NCI-H69 (cell line): ENCODE measurements around the gene CD79B.
A peak's percentile ranks its signal among the peaks of the same experiment; 100 is the strongest.

ENCODE experiments used
- DNase-seq: peaks from one replicate; lab custom pipeline; 2025; lab: John Stamatoyannopoulos, UW

Gene CD79B

DNA sequence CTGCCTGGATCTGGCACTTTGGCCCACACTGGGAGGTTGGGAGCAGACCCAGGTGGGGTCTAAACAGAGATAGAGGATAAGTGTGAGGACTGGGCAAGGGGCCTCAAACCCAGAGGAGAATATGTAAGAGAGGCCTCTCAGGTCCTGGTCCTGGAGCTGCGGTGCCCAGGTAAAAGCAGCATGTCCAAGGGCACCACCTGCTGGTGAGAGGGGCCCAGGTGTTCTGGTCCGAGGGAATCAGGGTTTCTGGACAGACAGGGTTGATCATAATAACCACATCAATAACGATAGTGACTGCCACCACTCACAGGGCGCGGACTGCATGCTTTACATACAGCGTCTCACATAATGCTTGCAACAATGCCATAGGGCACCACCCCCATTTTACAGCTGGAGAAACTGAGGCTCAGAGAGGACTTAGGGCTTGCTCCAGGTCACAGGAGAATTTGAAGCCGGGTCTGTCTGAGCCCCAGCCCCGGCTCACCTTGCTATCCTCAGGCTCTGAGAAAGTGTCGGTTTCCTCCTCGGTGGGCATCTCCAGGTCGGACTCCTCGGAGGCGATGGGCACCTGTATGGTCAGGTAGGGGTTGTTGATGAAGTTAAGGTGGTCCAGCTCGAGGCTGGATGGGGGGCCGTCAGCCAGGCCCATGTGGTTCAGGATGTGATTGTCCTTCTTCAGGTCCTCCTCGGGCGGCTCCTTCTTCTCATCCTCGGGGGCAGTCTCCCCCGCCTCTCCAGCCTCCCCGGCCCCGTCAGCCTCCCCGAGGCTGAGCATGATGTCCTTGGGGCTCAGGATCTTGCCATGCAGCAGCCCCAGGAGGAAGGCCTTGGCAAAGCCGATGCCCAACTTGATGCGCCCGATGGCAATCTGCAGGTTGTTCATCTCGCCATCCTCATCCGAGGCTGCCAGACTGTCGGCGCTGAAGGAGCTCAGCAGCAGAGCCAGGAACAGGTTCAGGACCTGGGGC, 19.1 kb upstream of the CD79B start:
- DNase-seq = peak; percentile 39

DNA sequence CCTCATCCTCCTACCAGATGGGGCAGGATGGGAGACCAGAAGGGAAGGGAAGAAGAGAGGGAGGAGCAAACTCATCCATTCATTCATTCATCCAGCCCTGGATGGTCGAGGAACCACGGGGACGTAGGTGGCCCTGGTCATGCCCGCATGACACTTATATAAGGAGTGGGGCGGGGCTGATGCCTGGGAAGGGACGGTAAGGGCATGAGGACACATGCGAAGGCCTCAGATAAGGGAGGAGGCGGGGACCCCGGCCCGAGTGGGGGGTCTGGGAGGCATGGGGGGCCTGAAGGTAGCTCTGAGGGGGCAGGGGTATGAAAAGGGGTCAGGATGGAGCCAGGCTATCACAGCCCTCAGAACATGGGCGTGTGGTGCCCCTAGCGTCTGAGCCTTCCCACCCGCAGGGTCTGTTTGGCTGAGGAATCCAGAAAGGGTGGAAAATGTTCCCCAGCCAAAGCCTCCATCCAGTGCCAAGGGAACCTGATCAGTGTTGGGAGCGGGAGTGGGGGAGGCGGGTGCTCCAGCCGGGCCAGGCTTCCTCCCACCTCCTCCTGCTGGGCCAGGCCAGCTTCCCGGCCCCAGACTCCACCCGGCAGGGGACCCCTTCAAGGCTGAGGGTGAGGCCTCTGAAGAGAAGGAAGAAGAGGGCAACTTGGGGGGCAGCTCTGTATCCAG, 17.6 kb upstream of the CD79B start:
- no peak for DNase-seq

DNA sequence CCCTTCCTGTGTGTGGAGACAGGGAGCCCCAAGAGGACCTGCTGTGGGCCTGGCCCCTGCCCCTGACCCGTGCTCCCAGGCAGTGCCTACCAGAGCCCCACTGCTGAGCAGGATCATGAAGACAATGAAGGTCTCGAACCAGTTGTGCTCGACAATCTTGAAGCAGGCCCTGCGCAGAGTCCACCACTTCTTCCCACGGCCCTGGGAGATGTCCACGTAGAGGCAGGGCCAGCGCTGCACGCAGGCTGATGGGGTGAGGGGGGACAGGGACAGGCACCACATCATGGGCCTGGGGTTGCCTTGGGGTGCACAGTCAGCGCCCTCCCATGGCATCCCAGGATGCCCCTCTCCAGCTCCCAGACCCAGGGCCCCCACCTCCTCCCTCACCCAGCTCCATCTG, 16.4 kb upstream of the CD79B start:
- no peak for DNase-seq

DNA sequence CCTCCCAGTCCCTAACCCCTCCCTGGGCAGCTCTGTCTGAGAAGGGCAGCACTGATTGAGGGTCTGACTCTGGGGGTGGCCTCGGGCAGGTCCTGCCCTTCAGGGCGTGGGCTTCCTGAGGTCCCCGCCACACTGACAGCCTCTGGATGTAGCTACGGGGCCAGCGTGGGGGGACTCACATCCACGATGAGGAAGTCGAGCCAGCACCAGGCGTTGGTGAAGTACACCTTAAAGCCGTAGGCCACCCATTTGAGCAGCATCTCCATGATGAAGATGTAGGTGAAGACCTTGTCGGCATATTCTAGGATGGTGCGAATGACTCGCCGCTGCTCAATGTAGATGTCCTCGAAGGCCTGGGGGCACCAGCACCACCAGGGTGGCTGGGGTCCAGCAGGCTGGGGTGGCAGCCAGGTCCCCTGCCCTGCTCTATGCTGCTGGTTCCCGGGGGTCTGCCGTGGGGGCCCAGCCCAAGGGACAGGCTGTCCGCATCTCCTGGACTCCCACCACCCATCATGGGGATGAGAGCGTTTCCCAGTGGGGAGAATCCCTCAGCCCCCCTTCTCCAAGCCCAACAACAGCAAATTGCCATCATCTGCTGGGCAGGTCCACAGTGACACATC, 15.7 kb upstream of the CD79B start:
- DNase-seq = no peak

DNA sequence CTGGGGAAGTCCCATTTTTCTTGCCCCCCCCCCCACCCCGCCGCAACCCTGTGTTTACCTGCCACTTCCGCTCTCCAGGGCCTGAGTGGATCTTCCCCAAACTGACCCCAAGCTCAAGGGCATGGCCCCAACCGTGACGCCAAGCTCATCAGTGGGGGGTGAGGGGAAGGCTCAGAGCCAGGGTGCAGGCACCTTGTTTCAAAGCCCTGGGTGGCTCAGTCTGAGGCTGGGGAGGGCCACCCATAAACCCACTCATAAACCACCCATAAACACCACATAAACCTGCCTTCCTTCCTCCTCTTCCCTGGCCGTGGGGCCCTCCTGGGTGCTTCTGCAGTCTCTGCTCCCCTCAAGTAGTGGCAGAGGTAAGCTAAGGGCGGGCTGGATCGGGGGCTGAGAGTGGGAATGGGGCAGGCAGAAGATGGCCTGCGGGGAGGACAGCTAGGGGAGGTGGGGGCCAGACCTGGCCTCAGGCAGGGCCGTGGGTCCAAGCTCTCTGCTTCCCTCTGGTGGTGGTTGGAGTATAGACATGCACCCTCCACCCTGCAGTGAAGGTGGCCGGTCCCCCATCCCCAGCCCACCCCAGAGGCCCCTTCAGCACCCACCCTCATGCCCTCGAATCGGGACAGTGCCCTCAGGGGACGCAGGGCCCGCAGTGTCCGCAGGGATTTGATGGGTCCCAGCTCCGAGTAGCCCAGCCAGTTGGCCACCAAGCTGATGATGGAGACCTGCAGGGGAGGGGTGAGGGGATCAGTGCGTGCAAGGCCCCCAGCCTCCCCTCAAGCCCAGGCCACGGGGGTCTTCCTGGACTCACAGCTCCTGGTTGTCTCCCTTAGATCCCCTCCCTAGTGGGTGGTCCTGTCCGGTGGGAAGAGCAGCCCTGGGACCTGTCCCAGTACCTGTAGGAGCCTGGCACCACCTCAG, 14.6 kb upstream of the CD79B start:
- DNase-seq = peak; percentile 54

DNA sequence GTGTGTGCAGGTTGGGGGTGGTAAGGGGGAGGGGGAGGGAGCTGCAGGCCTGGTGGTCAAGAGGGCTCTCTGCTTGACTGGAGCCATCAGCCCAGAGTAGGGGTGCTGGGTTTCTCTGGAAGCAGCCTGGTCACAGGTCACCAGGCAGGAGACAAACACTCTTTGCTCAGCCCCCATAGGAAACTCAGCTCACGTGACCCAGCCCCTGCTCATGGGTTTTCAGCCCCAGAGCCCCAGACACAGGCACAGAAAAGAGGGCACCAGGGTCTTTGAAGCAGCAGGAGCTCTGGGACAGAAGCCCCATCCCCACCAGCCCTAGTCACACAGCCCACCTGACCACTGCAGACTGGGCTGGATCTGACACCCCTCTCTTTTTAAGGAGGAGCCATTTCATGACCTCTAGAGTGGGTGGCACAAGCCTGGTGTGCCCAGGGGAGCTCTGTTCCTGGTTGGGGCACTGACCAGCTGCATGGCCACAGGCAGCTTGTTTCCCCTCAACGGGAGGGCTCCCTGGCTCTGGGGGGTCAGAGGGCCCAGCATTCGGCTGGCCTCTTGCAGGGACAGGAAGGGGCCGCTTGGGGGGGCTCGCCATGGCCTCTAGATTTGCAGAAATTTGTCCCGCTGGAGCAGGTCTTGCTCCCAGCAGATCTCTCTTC, 13.8 kb upstream of the CD79B start:
- no peak for DNase-seq

DNA sequence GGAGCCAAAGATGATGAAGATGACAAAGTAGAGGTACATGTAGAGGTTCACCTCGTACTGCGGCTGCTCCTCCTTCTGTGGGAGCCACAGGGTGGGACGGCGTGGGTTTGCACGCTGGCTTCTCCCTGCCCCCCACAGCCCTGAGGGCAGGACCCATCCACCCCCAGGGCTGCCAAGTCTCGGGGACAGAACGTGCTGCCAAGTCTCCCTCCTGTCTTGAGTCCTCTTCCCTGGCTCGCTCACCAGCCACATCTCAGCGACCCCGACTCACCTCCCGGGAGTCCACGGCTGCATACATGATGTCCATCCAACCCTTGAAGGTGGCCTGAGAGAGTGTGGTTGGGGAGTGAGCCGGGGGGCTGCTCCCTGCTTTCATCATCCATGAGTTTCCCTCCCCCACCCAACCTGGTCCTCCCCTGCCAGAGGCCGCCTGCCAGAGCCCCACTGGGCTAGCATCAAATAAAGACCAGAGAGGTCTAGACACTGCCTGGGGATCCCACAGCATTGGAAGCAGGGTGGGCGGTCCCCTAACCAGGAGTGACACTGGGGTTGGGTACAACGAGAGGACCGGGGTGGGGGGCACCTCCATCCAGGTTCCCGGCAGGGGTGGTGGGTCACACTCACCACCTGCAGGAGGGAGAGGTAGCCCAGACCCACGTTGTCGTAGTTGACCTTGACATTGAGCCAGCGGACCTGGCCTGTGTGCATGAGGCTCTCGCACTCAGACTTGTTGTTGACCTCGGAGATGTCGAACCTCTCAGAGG, 12.8 kb upstream of the CD79B start:
- DNase-seq = no peak

DNA sequence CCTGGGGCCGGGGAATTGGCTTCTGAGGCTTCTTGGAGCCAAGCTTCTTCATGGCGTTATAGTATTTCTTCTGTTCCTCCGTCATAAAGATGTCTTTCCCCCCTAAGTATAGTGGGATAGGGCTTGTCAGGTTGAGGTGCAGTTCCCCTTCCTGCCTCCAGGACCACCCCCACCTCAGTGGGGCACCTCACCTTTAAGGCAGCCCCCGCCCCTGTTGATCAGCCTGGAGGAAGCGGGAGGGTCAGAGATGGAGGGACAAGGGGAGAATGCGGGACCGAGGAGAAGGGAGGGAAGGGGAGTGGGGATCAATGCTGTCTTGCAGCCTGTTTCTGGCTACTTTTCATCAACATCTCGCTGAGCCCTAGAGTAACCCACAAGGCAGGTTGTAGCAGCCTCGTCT, 11.6 kb upstream of the CD79B start:
- no peak for DNase-seq

DNA sequence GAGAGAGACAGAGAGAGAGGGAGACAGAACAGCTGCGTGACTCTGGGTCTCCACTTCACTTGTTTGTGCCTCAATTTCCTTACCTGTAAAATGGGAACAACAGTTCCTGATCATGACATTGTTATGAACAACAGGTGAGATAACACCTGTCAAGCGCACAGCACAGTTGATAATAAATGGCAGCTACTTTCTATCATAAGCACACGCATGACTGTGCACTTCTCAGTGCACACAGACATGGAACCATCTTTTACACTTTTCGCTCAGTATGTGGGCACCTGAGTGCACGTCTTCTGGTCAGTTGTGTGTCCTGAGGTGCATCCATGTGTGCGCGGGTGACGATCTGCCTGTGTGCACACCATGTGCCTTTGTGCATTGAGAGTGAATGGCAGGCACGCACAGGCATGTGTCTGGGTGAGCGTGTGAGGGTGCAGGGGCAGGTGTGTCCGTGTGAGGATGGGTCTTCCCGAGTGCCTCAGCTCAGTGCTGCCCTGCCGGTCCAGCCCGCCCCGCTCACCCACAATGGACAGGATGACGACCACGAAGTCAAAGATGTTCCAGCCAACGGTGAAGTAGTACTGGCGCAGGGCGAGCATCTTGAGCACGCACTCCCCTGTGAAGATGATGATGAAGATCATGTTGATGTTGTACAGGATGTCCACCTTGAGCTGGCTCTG, 10.3 kb upstream of the CD79B start:
- DNase-seq = no peak

DNA sequence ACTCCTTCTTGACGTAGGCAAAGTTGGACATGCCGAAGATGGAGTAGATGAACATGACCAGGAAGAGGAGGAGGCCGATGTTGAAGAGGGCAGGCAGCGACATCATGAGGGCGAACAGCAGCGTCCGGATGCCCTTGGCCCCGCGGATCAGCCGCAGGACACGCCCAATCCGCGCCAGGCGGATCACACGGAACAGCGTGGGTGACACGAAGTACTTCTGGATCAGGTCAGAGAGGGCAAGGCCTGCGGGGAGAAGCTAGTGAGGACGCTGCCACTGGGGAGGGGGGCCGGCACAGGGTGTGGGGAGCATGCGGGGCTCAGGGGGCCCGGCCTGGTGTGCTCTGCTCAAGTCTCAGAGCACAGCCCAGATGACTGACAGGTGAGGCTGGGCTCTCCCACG, 9.6 kb upstream of the CD79B start:
- DNase-seq = no peak

DNA sequence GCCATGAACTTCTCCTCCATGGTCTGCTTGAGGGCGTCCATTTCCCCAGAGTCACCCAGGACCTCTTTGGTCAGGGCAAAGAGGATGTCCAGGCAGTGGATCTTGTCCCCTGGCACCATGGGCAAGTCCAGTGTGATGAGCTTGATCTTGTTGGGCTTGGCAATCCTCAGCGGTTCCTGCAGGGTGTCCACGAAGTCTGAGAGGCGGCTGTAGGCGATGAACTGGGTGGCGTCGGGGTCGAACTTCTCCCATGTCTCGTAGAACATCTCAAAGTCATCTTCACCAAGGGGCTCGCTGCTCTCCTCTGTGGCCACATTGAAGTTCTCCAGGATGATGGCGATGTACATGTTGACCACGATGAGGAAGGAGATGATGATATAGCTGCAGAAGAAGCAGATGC, 9.0 kb upstream of the CD79B start:
- no peak for DNase-seq

DNA sequence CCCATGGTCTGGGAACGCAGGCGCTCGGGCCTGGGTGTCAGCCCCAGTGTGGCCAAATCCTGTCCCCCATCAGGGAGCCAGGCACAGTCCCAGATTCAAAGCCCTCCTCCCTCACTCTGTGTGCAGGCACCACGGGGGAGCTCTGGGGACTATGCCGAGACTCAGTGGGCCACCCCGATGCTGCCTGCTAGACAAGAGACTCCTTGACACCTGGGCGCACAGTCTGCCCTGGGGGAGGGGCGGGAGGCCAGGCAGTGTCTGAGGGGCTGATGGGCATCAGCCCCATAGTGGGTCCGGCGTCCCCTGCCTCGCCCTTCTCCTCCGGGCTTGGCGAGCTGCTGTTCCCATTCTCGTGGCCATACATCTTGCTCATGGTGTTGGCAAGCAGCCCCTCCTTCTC, 8.5 kb upstream of the CD79B start:
- no peak for DNase-seq

DNA sequence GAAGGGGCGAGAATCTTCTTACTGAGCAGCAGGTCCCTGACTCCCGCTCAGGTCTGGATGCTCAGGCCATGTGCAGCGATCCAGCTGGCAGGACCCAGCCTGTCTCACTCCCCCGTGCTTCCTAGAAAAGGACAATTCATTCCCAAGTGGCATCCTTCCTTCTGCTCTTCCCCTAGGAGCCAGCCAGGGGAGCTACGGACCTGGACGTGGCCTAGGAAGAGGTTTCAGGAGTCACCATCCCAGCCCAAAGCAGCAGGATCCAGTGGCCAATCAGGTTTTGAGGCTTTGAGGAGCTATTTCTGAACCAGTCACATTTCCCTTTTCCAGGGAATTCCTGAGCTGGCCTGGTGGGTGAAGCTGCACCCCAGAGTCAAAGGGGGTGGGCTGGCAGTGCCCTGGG, 7.8 kb upstream of the CD79B start:
- no peak for DNase-seq

DNA sequence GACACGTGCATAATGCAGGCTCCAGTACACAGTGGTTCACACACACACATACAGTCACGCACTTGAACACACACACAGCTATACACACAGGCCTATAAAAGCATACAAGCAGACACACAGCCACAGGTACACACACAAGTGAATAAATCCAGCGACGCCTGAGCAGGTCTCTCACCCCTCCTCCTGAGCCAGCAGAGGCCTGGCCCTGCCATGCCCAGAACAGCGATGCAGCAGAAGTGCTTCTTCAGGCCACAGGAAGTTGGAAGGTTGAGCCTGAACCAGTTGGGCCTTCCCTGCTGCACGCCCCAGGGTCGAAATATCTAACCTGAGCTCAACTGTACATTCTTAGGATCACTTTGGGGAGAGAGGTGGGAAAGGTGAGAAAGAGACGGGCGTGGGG, 7.3 kb upstream of the CD79B start:
- no peak for DNase-seq

DNA sequence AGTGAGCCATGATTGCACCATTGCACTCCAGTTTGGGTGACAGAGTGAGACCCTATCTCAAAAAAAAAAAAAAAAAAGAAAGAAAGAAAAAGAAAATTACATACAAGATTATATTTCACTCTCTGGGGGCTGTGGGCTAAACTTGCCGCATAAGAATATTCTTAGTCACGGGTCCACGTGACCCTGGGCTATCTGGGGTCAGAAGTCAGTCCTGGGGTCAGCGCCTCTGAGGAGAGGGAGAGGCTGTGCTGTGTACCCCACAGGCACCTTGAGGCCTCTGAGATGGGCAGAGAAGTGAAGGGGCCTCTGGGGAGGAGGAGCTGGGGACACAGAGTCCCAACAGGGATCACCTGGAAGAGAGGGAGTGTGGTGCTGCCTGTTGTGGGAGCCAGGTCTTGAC, 5.8 kb upstream of the CD79B start:
- no peak for DNase-seq

DNA sequence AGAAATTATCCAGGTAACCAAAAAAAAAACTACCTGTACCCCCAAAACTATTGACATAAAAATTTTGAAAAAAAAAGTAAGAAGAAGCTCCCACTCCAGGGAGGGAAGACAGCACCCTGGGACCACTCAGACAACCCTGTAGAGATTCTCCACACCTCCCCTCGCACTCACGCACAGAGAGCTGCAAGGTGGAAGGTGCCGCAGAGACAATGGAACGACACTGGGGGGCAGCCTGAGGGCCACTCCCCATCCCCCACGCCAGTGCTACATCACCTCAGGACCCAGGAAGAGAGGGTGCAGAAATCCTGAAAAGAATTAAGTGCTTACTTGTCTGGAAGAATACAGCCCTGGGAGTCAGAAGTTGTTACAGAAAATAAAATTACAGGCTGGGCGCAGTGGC, 5.2 kb upstream of the CD79B start:
- no peak for DNase-seq

DNA sequence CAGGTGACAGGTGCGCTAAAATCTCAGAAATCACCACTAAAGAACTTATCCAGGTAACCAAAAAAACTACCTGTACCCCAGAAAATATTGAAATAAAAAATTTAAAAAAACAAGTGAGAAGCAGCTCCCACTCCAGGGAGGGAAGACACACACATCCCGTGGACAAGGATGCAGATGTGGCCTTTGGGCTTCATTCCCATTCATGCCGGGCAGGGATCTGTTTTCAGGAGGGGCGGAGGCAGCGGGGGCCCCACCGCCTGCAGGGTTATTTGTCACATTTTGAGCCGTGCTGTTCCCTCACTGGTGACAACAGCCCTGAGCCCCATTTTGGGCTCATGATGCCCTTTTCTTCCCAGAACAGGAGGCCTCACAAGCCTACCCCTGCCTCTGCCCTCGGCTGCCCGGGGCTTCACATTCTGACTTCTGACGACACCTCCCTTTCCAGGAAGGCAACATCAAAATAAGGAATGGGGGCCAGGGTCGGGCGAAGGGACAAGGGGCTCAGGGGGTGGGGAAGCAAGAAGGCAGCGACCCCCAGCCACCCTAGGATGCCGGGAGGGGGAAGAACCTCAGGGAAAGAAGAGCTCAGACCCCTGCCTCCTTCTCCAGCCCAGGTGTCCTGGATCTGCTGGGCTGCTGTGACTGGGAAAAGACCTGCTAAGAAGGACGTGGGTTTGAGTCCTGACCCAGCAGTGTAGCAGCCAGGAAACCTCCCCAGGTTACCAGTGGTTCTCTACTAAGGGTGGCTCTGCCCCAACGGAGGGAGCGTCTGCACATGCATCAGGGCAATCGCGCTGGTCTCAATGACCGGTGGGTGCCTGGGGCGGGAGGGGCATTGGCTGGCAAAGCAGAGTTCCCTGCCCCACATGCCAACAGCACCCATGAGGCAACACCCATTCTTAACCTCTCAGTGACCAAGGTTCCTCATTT, 2.3 kb upstream of the CD79B start:
- DNase-seq = no peak

DNA sequence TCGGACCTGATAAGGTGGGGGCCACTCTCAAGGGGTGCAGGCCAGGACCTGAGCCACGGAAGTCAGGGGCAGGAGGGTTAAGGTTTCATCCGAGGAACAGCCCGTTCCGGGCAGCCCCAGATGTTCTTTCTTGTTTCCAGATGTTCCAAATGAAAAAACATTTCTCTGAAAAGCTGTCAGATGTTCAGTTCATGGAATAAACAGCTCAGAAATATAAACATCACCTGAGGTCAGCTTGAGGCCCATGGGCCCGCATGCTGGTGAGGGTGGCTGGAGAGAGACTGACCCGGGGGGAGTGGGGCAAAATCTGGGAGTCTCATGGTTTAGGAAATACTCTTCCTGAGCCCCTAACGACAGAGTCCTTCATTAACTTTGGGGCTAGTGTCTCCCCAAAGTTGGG, 1.5 kb upstream of the CD79B start:
- DNase-seq = no peak

DNA sequence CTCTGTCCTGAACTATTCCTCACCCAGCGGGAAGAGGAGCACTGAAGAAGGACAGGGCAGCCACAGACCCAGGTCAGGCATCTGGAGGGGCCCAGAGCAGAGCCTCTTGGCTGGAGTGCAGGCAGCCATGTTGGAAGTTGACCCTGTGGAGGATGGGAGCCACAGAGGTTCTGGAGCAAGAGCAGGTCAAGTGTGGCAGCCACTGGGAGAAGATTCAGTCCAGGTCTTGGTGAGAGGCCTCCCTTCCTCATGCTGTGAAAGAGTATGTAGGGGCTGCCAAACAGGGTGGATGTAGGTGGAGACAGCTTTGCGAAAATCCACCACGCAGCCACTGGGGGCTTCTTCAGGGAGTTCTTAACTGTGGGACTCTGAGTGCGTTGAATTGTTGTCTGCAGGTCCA, 590 bp upstream of the CD79B start:
- no peak for DNase-seq
